Astrocyte (in vitro differentiated cells and primary cell): ENCODE measurements around the gene C19orf38.

Experiments
- EZH2 ChIP-seq: IDR thresholded peaks from 2 replicates; pipeline ENCODE4 v1.6.1; 2012; ENCODE audit warnings: mild to moderate bottlenecking, low read length, inconsistent platforms; ENCODE audit not compliant: insufficient read depth
- TF ChIP-seq, protein P1 (sequence below): IDR thresholded peaks from 2 replicates; pipeline ENCODE4 v1.5.1; 2011; ENCODE audit warnings: low read depth, mild to moderate bottlenecking, inconsistent platforms, low read length, moderate library complexity; ENCODE audit not compliant: insufficient read depth

DNA sequence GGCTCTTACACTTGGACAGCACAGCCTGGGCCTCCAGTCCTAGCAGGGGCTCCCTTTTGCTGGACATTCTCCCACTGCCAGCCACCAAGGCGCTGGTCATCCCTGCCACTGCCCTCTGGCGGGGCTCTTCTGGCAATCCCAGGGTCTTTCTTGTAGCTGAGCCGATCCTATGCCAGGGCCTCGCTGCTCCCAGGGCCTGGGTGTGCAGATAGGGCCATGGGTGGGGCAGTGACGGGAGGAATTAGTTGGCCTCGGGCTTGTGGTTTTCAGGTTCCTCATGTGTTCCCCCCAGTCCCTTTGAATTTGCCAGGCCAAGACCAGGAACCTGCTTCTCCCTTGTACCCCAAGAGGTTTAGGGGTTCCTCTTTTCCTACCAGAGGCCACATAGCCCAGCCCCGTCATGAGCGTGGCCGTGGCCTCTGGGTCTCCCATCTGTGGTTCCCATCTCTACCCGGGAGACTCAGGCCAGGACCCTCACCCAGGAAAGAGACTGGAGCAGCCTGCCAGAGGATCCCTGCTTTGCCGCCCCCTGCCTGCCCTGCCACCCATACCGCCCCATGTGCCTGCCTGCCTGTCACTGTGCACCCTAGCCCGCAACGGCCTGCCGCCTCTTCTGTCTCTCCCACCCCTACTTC, 38.4 kb upstream of the C19orf38 start:
- TF ChIP-seq, protein P1, sequence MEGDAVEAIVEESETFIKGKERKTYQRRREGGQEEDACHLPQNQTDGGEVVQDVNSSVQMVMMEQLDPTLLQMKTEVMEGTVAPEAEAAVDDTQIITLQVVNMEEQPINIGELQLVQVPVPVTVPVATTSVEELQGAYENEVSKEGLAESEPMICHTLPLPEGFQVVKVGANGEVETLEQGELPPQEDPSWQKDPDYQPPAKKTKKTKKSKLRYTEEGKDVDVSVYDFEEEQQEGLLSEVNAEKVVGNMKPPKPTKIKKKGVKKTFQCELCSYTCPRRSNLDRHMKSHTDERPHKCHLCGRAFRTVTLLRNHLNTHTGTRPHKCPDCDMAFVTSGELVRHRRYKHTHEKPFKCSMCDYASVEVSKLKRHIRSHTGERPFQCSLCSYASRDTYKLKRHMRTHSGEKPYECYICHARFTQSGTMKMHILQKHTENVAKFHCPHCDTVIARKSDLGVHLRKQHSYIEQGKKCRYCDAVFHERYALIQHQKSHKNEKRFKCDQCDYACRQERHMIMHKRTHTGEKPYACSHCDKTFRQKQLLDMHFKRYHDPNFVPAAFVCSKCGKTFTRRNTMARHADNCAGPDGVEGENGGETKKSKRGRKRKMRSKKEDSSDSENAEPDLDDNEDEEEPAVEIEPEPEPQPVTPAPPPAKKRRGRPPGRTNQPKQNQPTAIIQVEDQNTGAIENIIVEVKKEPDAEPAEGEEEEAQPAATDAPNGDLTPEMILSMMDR, result no peak
- no peak for TF ChIP-seq EZH2
